GM19240 (cell line): ENCODE measurements around the gene MCC.
"Not testable (repeated sequence)": the region's sequence is repeated elsewhere in the genome, so short reads cannot be mapped to it uniquely, and the experiment has no call there.

ENCODE experiments used
- DNase-seq: peaks from one replicate; pipeline ENCODE4 v3.0.0; 2011; ENCODE audit warnings: low spot score; ENCODE audit not compliant: insufficient read length

Gene MCC

DNA sequence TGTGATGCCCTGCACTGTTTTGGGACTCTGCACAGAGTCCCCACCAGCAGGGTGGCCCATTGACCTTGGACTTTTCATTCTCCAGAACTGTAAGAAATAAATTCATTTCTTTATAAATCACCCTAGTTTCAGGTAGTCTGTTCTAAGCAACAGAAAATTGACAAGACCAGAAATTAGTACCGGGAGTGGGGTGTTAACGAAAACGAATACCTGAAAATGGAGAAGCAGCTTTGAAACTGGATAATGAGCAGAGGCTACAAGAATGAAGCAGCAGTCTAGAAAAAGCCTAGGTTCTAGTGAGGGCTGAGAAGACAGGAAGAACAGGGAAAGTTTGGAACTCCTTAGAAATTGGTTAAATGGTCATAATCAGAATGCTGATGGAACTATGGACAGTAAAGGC lies 2.1 kb upstream of the MCC start:
- DNase-seq, result no peak

GRCh38 chr5:113489299-113489698 lies 1.0 kb upstream of the MCC start:
- no peak for DNase-seq

- no peak for DNase-seq
Observed at GRCh38 chr5:113488645-113489184, 462 bp upstream of the MCC start.

- DNase-seq, result no peak
Observed at GRCh38 chr5:113487416-113487780, 855 bp downstream of the MCC start.

DNA sequence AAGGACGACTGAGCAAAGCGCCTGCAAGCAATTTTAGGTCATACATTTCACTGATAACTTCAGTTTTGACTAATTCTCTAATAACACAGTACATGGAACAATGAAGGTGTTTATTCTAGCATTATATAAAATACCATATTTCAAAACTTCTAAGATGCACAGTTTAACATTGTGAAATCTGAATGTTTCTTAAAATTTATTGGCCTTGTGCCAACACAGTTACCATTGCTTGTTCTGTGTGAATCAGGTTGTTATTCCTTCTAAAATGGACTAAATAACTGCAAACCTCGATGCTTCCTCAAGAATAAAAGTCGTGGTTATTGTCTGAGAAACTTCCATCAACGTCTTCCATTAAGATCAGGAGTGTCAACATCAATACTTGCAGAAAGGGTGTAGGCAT lies 8.0 kb downstream of the MCC start:
- no peak for DNase-seq

GRCh38 chr5:113478691-113479090 lies 9.6 kb downstream of the MCC start:
- no peak for DNase-seq

DNA sequence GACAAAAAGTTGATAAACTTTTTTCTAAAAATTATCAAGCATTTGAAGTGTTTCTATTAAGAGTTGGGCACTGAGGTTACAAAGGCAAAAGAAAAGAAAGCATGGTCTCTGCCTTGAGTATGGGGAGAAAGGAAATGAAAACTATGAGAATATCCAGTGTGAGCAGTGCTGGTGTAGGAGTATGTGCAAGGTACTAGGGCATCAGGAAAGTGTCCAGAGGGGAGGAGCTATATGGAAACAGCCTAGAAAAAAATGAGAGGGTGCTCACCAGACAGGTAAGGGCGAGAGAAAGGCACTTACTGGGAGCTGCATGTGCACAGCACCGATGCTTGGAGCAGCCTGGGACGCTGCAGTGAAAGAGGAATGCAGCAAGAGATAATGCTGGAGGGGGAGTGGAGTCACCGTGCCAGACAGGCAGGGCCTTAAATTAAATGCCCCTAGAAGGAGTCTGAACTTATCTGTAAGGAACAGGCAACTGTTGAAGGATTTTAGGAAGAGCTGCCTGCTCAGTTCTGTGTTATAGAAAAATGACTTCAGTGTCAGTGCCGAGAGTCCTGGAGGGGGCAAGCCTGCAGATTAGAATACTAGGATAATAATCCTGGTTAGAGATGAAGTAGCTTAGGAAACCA lies 14.0 kb downstream of the MCC start:
- DNase-seq, result no peak

DNA sequence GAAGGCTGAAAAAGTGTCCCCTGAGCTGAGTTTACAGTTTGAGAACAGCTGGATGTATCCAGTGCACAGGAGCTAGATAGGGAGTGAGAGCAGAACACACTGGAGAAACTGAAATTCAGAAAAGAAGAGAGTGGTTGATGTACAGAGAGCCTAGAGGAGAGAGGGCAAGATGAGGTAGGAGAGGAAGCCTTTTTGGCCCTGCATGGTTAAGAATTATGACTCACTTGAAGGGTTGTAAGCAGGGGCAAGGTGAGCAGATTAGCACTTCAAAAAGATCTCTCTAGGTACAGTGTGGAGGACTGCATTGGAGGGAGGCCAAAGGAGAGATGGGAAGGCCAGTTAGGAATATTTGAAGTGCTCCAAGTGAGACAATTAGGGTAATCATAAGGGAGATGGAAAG lies 25.2 kb downstream of the MCC start:
- no peak for DNase-seq

- not testable (repeated sequence) for DNase-seq
Observed at GRCh38 chr5:113457106-113457505, 31.1 kb downstream of the MCC start.

DNA sequence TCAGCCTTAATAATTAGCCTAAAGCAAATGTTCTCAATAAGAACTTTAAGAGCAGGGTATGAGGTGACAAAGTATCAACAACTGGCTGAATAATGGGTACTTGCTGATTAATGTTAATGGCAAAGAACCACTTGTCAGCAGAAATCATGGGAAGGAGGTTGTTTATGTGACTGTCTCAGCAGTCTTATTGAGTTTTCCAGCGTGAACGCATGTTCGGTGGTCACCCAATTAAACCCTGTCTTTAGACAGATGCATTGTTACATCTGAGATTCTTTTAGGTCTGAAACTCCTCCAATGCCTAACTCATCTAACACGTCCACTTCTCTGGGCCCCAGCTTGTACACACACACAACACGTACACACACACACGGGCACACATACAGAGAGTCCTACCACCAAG lies 35.3 kb downstream of the MCC start:
- DNase-seq, result no peak

- DNase-seq, result no peak
Observed at GRCh38 chr5:113451797-113452196, 36.5 kb downstream of the MCC start.

GRCh38 chr5:113450929-113451328 lies 37.3 kb downstream of the MCC start:
- no peak for DNase-seq

GRCh38 chr5:113450462-113450861 lies 37.8 kb downstream of the MCC start:
- DNase-seq, result no peak

DNA sequence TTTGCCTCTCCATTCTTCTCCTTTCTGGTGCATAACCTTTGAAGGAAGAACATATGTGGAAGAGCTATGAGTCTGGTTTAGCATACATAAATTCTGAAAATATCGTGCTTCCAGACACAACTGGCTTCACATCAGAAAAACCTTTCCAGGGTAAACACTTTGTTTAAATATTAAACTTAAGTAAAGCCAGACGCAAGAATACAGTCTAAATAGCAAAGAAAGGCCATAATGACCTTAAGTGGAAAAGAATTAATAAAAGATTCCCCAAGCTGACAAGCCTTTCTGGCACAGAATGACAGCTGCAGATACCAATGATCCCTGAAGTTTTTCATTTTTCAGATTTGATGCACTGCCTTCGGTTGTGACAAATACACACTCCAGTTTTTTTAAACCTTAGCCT lies 40.0 kb downstream of the MCC start:
- DNase-seq, result no peak

DNA sequence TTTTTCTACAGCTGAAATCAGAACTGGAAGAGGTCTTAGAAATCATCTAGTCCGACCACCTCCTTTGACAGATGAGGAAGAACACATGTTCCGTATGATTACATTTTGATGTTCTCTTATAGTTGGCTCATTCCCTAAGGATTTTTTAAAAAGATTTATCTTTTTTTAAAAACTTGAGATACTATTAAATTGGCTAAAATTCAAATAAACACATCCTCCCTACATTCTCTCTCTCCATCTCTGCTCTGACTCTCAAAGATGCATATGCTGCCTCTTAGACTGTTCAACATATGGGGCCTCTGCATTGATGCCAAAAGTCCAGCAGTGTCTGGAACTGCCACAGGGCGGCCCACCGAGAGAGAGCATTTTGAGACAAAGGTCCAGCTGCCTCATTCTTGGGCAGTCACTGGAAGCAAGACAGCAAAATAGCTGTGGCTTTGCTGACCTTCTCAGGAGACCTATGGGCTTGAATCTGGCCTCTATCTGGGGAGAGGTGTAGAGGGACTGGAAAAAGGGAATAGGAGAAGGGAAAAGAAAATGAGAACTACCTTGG lies 40.7 kb downstream of the MCC start:
- DNase-seq, result no peak

- DNase-seq, result no peak
Observed at GRCh38 chr5:113446358-113446927, 41.8 kb downstream of the MCC start.

GRCh38 chr5:113437111-113437510 lies 51.1 kb downstream of the MCC start:
- no peak for DNase-seq

- no peak for DNase-seq
Observed at GRCh38 chr5:113435575-113435974, 52.7 kb downstream of the MCC start.

DNA sequence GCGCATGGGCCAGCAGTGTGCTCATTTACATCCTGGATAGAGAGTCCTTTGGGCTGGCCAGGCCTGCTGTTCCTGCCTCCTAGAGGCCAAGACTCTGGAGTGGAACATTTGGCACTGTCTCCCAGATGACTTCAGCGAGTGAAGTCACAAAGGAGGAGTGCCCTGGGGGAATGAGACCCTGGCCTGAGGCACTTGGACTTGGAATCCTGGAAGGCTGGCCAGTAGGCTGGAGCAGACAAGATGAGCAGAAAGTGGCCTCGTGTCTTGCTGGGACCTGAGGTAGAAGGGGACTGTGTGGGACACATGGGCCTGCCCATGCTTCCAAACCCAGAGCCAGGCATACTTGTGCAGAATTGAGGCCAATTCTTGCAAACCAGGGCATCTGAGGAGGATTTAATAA lies 53.4 kb downstream of the MCC start, which contains the start of gene TSSK1B:
Gene TSSK1B, minus strand, starts transcription at position 101 of the 400 bp plus-strand sequence. CDS start 150 bp downstream, outside the sequence.
- no peak for DNase-seq

DNA sequence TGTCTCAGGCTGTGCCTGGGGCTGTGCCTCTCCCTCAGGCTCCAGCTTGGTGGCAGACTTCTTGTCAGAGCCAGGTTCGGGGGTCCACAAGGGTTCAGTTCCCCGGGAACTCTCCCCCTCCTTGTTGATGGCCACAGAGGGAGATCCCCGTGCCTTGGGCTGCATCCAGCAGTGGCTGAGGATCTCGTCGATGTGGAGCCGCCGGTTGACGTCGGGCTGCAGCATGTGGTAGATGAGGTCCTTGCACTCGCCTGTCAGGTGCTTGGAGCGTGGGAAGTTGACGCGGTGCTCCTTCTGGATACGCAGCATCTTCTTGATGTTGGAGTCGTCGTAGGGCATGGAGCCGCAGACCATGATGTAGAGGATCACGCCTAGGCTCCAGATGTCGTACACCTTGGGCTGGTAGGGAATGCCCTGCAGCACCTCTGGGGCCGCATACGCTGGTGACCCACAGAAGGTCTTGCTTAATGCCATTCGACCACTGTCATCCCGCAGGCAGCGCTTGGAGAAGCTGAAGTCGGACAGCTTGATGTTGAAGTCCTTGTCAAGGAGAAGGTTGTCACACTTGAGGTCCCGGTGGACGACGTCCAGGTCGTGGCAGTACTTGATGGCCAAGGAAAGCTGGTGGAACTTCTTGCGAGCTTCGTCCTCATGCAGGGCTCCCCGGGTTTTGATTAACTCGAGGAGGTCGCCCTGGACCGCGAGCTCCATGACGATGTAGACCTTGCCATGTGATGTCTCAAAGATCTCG lies 54.2 kb downstream of the MCC start:
- no peak for DNase-seq

- DNase-seq, result no peak
Observed at GRCh38 chr5:113433071-113433470, 55.2 kb downstream of the MCC start.

DNA sequence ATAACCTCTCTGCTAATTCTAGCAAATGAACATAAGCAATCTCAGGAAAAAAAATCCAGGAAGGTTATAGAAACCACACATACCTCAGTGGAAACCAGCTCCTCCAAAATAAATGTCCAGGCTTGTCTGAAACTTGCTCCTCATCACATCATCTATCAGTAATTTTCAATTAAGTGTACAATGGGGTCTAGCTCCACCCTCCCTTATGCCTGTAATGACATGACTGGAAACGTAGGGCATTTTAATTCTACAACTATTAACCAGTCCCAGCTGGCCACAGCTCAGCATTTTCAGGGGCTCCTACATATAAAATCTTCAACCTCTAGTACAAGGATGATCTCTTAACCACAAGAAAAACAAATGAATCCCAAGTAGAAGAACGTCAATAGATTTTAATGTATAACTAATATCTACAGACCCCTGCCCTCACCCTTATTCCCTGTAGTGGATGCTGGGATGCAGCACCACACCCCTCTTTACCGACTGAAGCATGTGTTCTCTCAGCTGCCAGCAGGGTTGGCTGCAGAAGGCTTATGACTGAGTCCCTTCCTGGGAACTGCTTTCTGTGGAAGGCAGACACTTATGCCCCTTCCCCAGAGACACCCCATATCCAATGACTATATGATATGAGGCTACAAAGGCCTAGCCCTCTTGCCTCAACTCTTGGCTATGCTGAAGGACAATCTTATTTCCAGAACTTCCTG lies 60.2 kb downstream of the MCC start:
- DNase-seq, result no peak
